Activated CD4-positive, alpha-beta T cell treated with anti-CD3 and anti-CD28 coated beads, Interleukin-10, Interleukin-2, amounts not matched to agents 100 ng/mL and 50 ng/mL, durations not matched to agents 16 hours and 8 hours (primary cell): ENCODE results near the gene JMJD8.

Source experiments
- DNase-seq: peaks from one replicate; pipeline ENCODE4 v3.0.0-alpha.2; 2020

The JMJD8 gene

GRCh38 chr16:684071-684794, at the start of gene JMJD8:
Gene JMJD8 (minus strand): TSS chr16:684334. CDS start chr16:684319, 15 bp downstream.
- peak; percentile 99 for DNase-seq

- no peak for DNase-seq
These were observed 49.5 kb upstream of the JMJD8 start for GRCh38 chr16:733382-734207.

GRCh38 chr16:732936-733335, 48.8 kb upstream of the JMJD8 start:
- no peak for DNase-seq

- no peak for DNase-seq
These were observed 48.2 kb upstream of the JMJD8 start for GRCh38 chr16:732332-732731.

- no peak for DNase-seq
These were observed 46.8 kb upstream of the JMJD8 start for GRCh38 chr16:730666-731509.

- no peak for DNase-seq
These were observed 45.9 kb upstream of the JMJD8 start for GRCh38 chr16:729768-730665.

GRCh38 chr16:728890-729744, 45.0 kb upstream of the JMJD8 start:
- no peak for DNase-seq

GRCh38 chr16:728131-728889, 44.2 kb upstream of the JMJD8 start:
- DNase-seq = peak; percentile 82

- DNase-seq = peak; percentile 39
These were observed 43.3 kb upstream of the JMJD8 start for GRCh38 chr16:727291-727977.

GRCh38 chr16:726438-727290, 42.5 kb upstream of the JMJD8 start, which contains the start of the genes CCDC78 and HAGHL:
Gene CCDC78 (minus strand): TSS chr16:726443. CDS start chr16:726367, 76 bp downstream.
Gene HAGHL (plus strand): TSS chr16:727106. CDS start chr16:727510, 404 bp downstream.
- DNase-seq = peak; percentile 72

GRCh38 chr16:726188-726437, 42.0 kb upstream of the JMJD8 start:
- DNase-seq = no peak

- DNase-seq = no peak
These were observed 41.5 kb upstream of the JMJD8 start for GRCh38 chr16:725463-726187.

- no peak for DNase-seq
These were observed 40.9 kb upstream of the JMJD8 start for GRCh38 chr16:725041-725376.

- DNase-seq = no peak
These were observed 40.3 kb upstream of the JMJD8 start for GRCh38 chr16:724188-725040.

GRCh38 chr16:723695-724094, 39.6 kb upstream of the JMJD8 start:
- DNase-seq = no peak

GRCh38 chr16:722835-723633, 38.9 kb upstream of the JMJD8 start:
- no peak for DNase-seq
